ENCODE data around the gene MAP4K4.

The MAP4K4 gene

GRCh38 chr2:101690547-101691152, 6.9 kb upstream of the MAP4K4 start:
- no peak overlapping the region for H3K4me3 ChIP-seq (ENCODE audit: low read length)
- DNase-seq (ENCODE audit: low read depth, low spot score) = no peak

GRCh38 chr2:101692041-101692440, 5.5 kb upstream of the MAP4K4 start:
- DNase-seq (ENCODE audit: low read depth, low spot score) = no peak
- H3K4me3 ChIP-seq (ENCODE audit: low read length) = no peak overlapping the region

GRCh38 chr2:101692766-101693165, 4.7 kb upstream of the MAP4K4 start:
- no peak for DNase-seq (ENCODE audit: low read depth, low spot score)
- no peak overlapping the region for H3K4me3 ChIP-seq (ENCODE audit: low read length)

- DNase-seq (ENCODE audit: low read depth, low spot score) = no peak
- H3K4me3 ChIP-seq (ENCODE audit: low read length) = no peak overlapping the region
These were observed 3.4 kb upstream of the MAP4K4 start for GRCh38 chr2:101693991-101694588.

- DNase-seq (ENCODE audit: low read depth, low spot score) = no peak
- H3K4me3 ChIP-seq (ENCODE audit: low read length) = peak overlapping the region; percentile 91
These were observed 1.0 kb upstream of the MAP4K4 start for GRCh38 chr2:101696272-101697123.

- DNase-seq (ENCODE audit: low read depth, low spot score) = no peak
- peak overlapping the region; percentile 91 for H3K4me3 ChIP-seq (ENCODE audit: low read length)
These were observed 722 bp downstream of the MAP4K4 start for GRCh38 chr2:101698014-101698843.

- peak overlapping the region; percentile 91 for H3K4me3 ChIP-seq (ENCODE audit: low read length)
- DNase-seq (ENCODE audit: low read depth, low spot score) = no peak
These were observed 1.6 kb downstream of the MAP4K4 start for GRCh38 chr2:101698844-101699754.

GRCh38 chr2:101699755-101700461, 2.4 kb downstream of the MAP4K4 start:
- H3K4me3 ChIP-seq (ENCODE audit: low read length) = peak overlapping the region; percentile 91
- DNase-seq (ENCODE audit: low read depth, low spot score) = no peak

- peak; percentile 91 for DNase-seq (ENCODE audit: low read depth, low spot score)
- H3K4me3 ChIP-seq (ENCODE audit: low read length) = no peak overlapping the region
These were observed 6.5 kb downstream of the MAP4K4 start for GRCh38 chr2:101704046-101704466.

GRCh38 chr2:101704816-101705578, 7.5 kb downstream of the MAP4K4 start:
- DNase-seq (ENCODE audit: low read depth, low spot score) = no peak
- H3K4me3 ChIP-seq (ENCODE audit: low read length) = no peak overlapping the region

GRCh38 chr2:101706121-101706818, 8.8 kb downstream of the MAP4K4 start:
- H3K4me3 ChIP-seq (ENCODE audit: low read length) = 0 out of 2 replicates have a peak overlapping the region, but pooled peaks have one; percentile 1
- no peak for DNase-seq (ENCODE audit: low read depth, low spot score)

GRCh38 chr2:101706819-101707177, 9.3 kb downstream of the MAP4K4 start:
- no peak overlapping the region for H3K4me3 ChIP-seq (ENCODE audit: low read length)
- DNase-seq (ENCODE audit: low read depth, low spot score) = peak; percentile 91

- DNase-seq (ENCODE audit: low read depth, low spot score) = no peak
These were observed 12.5 kb downstream of the MAP4K4 start for GRCh38 chr2:101710036-101710435.

GRCh38 chr2:101710471-101711318, 13.2 kb downstream of the MAP4K4 start:
- no peak for DNase-seq (ENCODE audit: low read depth, low spot score)
- H3K4me3 ChIP-seq (ENCODE audit: low read length) = no peak overlapping the region

More at GRCh38 chr2:101710036-101710435, 12.5 kb downstream of the MAP4K4 start:
- no peak overlapping the region for H3K4me3 ChIP-seq (ENCODE audit: low read length)

- no peak overlapping the region for H3K4me3 ChIP-seq (ENCODE audit: low read length)
These were observed 16.6 kb downstream of the MAP4K4 start for GRCh38 chr2:101714118-101714517.

More at GRCh38 chr2:101714118-101714517, 16.6 kb downstream of the MAP4K4 start:
- DNase-seq (ENCODE audit: low read depth, low spot score) = no peak
